Neural progenitor cell (in vitro differentiated cells): ENCODE results near the gene HYCC1.

Experiments
- CTCF ChIP-seq: fragments of 200-600 bp; sonication (generic); IDR thresholded peaks from 2 replicates; pipeline ENCODE4 v1.5.1; 2017; ENCODE audit warnings: antibody characterized with exemption, mild to moderate bottlenecking
- EZH2phosphoT487 ChIP-seq: fragments of 200-600 bp; sonication (generic); IDR thresholded peaks from 2 replicates; pipeline ENCODE4 v1.6.1; 2017; ENCODE audit warnings: antibody characterized with exemption

GRCh38 chr7:23020742-23021401 is 6.9 kb upstream of the HYCC1 start:
- TF ChIP-seq CTCF (no peak), EZH2phosphoT487 (no peak)
